ENCODE results near the gene SLC1A7.

The SLC1A7 gene

DNA sequence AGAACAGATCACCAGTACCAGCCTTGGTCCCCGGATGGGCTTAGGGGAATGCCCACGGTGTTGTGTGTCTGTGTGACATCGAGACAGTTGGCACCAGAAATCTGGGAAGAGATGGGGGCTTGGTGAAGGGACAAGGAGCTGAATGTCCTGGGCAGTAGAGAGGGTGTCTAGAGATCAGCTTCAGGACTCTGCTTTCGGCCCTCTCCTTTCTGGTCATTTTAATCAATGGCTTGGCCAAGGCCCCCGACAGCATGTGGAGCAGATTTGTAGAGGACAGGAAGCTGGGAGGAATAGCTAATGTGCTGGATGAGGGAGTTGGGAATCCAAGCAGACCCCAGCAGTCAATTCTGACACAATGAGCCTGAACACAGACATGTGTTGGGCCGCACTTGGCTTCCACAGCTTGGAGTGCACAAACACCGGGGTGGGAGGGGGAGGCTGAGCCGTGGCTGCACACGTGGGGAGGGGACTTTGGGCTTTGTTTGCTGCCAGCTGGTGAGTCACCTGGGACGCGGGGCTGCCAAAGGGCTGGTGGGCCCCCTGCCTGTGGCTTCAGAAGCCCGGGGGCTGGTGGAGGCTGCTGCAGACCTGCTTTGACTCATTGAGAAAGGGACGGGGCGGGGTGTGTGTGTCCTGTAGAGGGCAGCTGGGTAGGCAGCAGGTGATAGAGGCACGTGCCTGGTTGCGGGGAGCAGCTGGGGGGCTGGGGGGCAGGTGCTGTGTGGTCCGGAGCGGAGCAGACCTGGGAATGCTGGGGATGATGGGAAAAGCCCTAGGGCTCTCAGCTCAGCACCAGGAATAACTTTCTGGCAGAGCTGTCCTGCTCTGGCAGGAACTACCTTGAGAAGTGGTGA, 20.9 kb downstream of the SLC1A7 start:
- Histone ChIP-seq H3K36me3 (ENCODE audit: insufficient read depth, low read length) (no peaks in the 10 kb centered on the region), H3K4me2 (ENCODE audit: low read depth, low read length, poor library complexity, severe bottlenecking) (no peak overlapping the region), H3K9ac (ENCODE audit: low read depth, low read length, poor library complexity, severe bottlenecking) (no peak overlapping the region), H3K79me2 (ENCODE audit: insufficient read depth, low read length) (no peaks in the 10 kb centered on the region), H4K20me1 (ENCODE audit: insufficient read depth, low read length, poor library complexity, severe bottlenecking) (no peaks in the 10 kb centered on the region), H3F3A (ENCODE audit: low read depth) (no peaks in the 10 kb centered on the region), H3K4me1 (ENCODE audit: insufficient read depth, low read length, poor library complexity, severe bottlenecking) (no peaks in the 10 kb centered on the region), H3K4me3 (ENCODE audit: low read length, poor library complexity, severe bottlenecking) (no peak overlapping the region), H3K9me3 (ENCODE audit: insufficient read depth, low read depth, low read length) (no peaks in the 10 kb centered on the region), H3K9me2 (replicated peaks; ENCODE audit: low read depth, low read length) (no peaks in the 10 kb centered on the region), H3K27me3 (ENCODE audit: insufficient read depth, low read length, poor library complexity, severe bottlenecking) (no peaks in the 10 kb centered on the region), H2AFZ (ENCODE audit: low read length) (no peak overlapping the region; the same call in 1 of the 2 replicates)
- TF ChIP-seq, protein P1, sequence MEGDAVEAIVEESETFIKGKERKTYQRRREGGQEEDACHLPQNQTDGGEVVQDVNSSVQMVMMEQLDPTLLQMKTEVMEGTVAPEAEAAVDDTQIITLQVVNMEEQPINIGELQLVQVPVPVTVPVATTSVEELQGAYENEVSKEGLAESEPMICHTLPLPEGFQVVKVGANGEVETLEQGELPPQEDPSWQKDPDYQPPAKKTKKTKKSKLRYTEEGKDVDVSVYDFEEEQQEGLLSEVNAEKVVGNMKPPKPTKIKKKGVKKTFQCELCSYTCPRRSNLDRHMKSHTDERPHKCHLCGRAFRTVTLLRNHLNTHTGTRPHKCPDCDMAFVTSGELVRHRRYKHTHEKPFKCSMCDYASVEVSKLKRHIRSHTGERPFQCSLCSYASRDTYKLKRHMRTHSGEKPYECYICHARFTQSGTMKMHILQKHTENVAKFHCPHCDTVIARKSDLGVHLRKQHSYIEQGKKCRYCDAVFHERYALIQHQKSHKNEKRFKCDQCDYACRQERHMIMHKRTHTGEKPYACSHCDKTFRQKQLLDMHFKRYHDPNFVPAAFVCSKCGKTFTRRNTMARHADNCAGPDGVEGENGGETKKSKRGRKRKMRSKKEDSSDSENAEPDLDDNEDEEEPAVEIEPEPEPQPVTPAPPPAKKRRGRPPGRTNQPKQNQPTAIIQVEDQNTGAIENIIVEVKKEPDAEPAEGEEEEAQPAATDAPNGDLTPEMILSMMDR (conservative IDR thresholded peaks at IDR 0.05; ENCODE audit: low read length) = no peak

GRCh38 chr1:53120659-53121058, 21.8 kb downstream of the SLC1A7 start:
- Histone ChIP-seq H3K79me2 (ENCODE audit: insufficient read depth, low read length) (no peaks in the 10 kb centered on the region), H3K9ac (ENCODE audit: low read depth, low read length, poor library complexity, severe bottlenecking) (no peak overlapping the region), H3F3A (ENCODE audit: low read depth) (no peaks in the 10 kb centered on the region), H3K9me2 (replicated peaks; ENCODE audit: low read depth, low read length) (no peaks in the 10 kb centered on the region), H3K4me1 (ENCODE audit: insufficient read depth, low read length, poor library complexity, severe bottlenecking) (no peaks in the 10 kb centered on the region), H3K9me3 (ENCODE audit: insufficient read depth, low read depth, low read length) (no peaks in the 10 kb centered on the region), H3K36me3 (ENCODE audit: insufficient read depth, low read length) (no peaks in the 10 kb centered on the region), H4K20me1 (ENCODE audit: insufficient read depth, low read length, poor library complexity, severe bottlenecking) (no peaks in the 10 kb centered on the region), H3K4me3 (ENCODE audit: low read length, poor library complexity, severe bottlenecking) (no peak overlapping the region), H3K4me2 (ENCODE audit: low read depth, low read length, poor library complexity, severe bottlenecking) (no peak overlapping the region), H2AFZ (ENCODE audit: low read length) (no peak overlapping the region), H3K27me3 (ENCODE audit: insufficient read depth, low read length, poor library complexity, severe bottlenecking) (no peaks in the 10 kb centered on the region)
- TF ChIP-seq, protein P1 (conservative IDR thresholded peaks at IDR 0.05; ENCODE audit: low read length) = no peak
- no peak for TF ChIP-seq EZH2phosphoT487 (IDR thresholded peaks at IDR 0.05; ENCODE audit: borderline replicate concordance)

DNA sequence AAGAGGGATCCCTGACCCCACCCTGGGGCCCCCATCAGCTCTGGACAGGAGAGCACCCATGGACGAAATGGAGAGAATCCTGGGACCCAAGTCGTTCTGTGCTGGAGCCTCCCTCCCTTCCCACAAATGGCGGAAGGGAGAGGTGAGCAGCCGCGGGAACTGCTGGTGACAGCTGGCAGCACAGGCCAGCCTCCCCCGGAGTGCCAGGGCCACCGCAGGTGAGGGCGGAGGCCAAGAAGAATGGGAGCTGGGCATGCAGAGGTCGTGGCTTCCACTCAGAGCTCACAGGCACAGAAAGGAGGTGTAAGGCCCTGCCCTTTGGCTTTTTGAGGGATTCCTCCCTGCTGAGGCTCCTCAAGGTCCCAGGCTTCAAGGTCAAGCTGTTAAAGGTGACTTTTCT, 24.6 kb downstream of the SLC1A7 start:
- Histone ChIP-seq H3K4me3 (ENCODE audit: low read length, poor library complexity, severe bottlenecking) (no peak overlapping the region), H3K4me2 (ENCODE audit: low read depth, low read length, poor library complexity, severe bottlenecking) (no peak overlapping the region), H2AFZ (ENCODE audit: low read length) (no peak overlapping the region), H3K4me1 (ENCODE audit: insufficient read depth, low read length, poor library complexity, severe bottlenecking) (no peaks in the 10 kb centered on the region), H4K20me1 (ENCODE audit: insufficient read depth, low read length, poor library complexity, severe bottlenecking) (no peaks in the 10 kb centered on the region), H3F3A (ENCODE audit: low read depth) (no peaks in the 10 kb centered on the region), H3K9me2 (replicated peaks; ENCODE audit: low read depth, low read length) (no peaks in the 10 kb centered on the region), H3K36me3 (ENCODE audit: insufficient read depth, low read length) (no peaks in the 10 kb centered on the region), H3K79me2 (ENCODE audit: insufficient read depth, low read length) (no peaks in the 10 kb centered on the region), H3K27me3 (ENCODE audit: insufficient read depth, low read length, poor library complexity, severe bottlenecking) (no peaks in the 10 kb centered on the region), H3K9ac (ENCODE audit: low read depth, low read length, poor library complexity, severe bottlenecking) (no peak overlapping the region), H3K9me3 (ENCODE audit: insufficient read depth, low read depth, low read length) (no peaks in the 10 kb centered on the region)
- no peak for TF ChIP-seq EZH2phosphoT487 (IDR thresholded peaks at IDR 0.05; ENCODE audit: borderline replicate concordance)
- TF ChIP-seq, protein P1 (conservative IDR thresholded peaks at IDR 0.05; ENCODE audit: low read length) = no peak
